Activated CD4-positive, alpha-beta T cell treated with anti-CD3 and anti-CD28 coated beads, Interleukin-2, Interleukin-4, amounts not matched to agents 100 ng/mL and 50 ng/mL, durations not matched to agents 16 hours and 8 hours (primary cell): ENCODE measurements around the gene RPRD1A.
"Not testable (repeated sequence)": the region's sequence is repeated elsewhere in the genome, so short reads cannot be mapped to it uniquely, and the experiment has no call there.

Experiments
- DNase-seq: peaks from one replicate; pipeline ENCODE4 v3.0.0-alpha.2; 2020; ENCODE audit warnings: low spot score

Gene RPRD1A

GRCh38 chr18:36078751-36079529 is 11.6 kb upstream of the RPRD1A start:
- DNase-seq: no peak

- not testable (repeated sequence) for DNase-seq
Observed at GRCh38 chr18:36077764-36078163, 10.4 kb upstream of the RPRD1A start.

DNA sequence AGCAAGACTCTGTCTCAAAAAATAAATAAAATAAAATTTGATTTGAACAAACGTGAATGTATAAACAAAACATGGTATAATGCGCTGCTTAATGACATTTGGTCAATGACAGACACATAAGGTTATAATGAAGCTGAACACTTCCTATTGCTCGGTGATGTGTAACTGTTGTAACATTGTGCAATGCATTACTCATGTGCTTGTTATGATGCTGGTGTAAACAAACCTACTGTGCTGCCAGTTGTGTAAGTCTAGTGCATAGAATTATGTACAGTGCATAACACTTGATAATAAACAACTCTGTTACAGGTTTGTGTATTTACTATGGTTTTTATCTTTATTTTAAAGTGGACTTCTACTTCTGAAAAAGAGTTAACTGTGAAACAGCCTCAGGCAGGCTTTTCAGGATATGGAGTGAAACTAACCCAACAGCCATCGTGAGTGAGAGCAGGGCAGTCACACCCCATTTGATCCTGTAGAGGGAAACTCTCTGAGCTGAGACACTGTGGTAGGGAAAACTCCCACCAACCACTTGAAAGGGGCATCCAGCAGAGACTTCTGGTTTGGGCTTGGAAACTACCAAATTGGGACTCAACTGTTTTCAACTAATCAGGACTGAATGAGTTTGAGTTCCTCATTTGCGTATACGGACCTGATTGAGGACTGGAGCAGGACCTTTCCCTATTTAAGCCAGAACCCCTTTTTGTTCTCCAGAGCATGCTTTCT is 8.7 kb upstream of the RPRD1A start:
- DNase-seq: no peak

GRCh38 chr18:36074435-36074834 is 7.1 kb upstream of the RPRD1A start:
- no peak for DNase-seq

DNA sequence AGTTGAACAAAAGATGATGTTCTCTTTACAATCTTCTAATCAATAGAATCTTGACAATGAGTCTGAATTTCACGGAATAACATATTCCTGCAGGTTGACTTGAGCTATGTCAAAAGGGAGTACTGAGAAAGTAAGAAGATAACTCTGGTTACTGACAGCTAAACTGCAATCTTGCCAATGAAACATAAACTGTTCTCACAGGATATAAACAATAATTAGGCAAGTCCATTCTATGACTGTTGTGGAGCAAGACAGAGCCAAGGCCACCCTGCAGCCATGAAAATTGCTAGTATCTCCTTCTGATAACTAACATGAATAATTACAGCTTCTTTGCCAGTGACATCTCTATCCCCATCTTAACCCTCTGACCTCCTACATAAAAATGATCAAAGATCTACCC is 6.3 kb upstream of the RPRD1A start:
- no peak for DNase-seq

DNA sequence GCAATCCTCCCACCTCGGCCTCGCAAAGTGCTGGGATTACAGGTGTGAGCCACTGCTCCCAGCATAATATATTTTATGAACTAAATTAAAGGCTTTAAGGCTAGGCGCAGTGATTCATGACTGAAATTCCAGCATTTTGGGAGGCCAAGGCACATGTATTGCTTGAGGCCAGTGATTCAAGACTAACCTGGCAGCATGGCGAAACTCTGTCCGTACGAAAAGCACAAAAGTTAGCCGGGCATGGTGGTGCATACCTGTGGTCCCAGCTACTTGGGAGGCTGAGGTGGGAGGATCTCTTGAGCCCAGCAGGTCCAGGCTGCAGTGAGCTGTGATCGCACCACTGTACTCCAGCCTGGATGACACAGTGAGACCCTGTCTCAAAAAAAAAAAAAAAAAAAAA is 5.0 kb upstream of the RPRD1A start:
- not testable (repeated sequence) for DNase-seq

DNA sequence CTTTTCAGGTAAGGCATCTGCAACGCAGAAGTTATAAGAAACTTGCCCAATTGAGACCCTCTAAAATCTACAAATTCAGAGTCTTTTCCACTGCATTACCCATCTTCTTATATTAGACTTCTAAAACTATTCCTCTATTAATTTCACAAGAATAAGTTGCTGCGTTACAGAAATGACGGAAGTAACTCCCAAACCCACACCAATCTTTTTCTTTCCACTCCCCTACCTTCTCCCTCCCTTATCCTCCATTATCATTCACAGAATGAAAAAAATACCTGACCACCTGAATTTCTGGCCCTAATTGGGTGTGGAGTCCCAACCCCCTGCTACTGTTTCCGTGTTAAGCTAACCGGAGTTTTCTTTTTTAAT is 689 bp downstream of the RPRD1A start:
- peak; percentile 1 for DNase-seq

GRCh38 chr18:36066001-36066400 is 1.4 kb downstream of the RPRD1A start:
- no peak for DNase-seq

DNA sequence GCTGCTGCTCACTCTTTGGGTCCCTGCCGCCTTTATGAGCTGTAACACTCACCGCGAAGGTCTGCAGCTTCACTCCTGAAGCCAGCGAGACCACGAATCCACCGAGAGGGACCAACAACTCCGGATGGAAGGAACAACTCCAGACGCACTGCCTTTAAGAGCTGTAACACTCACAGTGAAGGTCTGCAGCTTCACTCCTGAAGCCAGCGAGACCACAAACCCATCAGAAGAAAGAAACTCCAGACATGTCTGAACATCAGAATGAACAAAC is 2.6 kb downstream of the RPRD1A start:
- DNase-seq: not testable (repeated sequence)

- DNase-seq: no peak
Observed at GRCh38 chr18:36064027-36064808, 3.1 kb downstream of the RPRD1A start.

GRCh38 chr18:36058674-36059073 is 8.7 kb downstream of the RPRD1A start:
- no peak for DNase-seq

DNA sequence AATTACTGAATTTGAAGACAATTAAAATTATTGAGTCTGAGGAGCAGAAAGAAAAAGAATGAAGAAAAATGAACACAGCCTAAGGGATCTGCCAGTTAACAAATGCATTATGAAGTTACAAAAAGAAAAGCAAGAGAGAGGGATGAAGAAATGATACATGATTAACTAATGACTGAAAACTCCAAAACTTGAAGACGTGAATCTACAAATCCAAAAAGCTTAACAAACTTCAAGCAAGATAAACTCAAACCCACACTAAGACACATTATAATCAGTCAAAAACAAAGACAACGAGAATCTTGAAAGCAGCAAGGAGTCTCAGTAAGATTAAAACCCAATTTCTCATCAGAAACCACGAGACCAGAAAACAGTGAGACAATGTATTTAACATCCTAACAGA is 15.6 kb downstream of the RPRD1A start:
- DNase-seq: no peak

DNA sequence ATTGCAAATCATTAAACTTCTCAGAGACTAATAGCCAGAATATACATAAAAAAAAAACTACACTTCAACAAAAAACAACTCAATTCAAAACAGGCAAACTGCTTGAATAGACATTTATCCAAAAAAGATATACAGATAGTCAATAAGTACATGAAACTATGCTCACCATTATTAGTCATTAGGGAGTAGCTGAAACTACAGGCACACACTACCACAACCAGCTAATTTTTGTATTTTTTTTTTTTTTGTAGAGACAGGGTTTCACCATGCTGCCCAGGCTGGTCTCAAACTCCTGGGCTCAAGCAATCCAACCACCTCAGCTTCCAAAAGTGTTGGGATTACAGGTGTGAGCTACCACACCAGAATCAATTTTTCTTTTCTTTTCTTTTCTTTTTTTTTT is 16.9 kb downstream of the RPRD1A start:
- no peak for DNase-seq

DNA sequence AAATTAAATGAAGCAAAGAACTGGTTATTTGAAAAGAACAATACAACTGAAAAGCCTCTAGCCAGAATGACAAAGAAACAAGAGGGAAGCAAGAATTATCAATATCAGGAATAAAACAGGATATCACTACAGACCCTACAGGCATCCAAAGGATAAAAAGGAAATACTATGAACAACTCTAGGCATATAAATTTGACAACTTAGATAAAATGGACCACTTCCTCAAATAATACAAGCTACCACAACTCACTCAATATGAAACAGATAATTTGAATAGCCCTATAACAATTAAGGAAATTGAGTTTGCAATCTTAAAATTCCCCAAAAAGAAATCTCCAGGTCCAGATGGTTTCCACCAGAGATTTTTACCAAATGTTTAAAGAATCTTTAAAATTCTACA is 19.8 kb downstream of the RPRD1A start:
- no peak for DNase-seq

DNA sequence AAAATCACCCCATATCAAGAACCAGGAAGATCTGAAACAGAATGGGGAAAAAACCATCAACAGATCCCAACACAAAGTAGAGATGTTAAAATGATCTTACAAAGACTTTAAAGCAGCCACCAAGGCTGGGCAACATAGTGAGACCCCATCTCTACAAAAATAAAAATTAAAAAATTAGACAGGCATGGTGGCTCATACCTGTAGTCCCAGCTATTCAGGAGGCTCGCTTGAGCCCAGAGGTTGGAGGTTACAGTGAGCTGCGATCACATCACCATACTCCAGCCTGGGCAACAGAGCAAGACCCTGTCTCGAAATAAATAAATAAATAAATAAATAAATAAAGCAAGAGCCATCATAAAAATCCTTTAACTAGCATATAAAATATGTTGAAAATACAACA is 20.5 kb downstream of the RPRD1A start:
- no peak for DNase-seq

DNA sequence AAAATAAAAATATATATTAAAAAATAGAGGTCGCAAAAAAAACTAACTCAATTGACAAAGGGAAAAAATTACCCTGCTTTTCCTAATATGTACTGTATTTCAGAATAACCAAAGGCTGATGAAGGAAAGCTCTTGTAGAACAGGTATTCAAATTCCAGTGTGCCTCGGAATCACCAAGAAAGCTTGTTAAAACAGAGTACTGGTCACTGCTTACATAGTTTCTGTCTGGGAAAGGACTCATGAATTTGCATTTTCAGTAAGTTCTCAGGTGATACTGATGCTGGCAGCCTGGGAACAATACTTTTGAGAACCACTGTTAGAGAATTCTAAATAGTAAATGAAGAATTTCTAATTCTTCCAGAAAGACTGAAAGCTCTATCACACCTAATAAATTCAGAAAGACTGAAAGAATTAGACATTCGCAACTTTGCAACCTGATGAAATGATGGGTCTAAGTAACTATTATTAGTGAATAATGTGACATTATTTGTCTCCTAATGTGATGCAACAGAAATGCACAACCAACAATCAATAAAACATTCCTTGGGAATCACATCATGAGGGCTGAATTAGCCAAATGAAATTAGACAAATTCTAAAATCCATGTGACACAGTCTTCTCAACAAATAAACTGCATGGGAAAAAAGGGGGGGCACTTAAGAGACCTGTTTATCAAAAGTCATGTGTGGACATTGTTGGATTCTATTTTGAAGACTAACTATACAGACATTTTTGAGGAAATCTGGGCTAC is 21.9 kb downstream of the RPRD1A start:
- no peak for DNase-seq

GRCh38 chr18:36043153-36043552 is 24.2 kb downstream of the RPRD1A start:
- no peak for DNase-seq

DNA sequence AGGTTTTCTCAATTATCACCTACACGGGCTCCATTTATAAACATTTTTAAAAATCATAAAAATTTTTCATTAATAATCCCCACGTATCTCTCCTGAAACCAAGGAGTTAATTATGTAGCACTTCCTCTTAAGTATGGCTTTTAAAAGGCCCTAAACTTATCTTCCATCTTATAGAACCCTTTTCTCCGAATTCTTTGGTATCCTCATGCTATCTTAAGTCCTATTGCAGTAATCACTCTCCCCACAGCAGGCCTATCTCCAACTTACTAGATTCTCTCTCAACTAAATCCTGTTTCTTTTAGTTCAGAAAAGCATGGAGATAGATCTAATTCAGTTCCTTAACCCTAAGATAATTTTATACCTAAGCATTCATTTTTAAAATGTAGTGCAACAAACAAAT is 26.2 kb downstream of the RPRD1A start:
- no peak for DNase-seq

- no peak for DNase-seq
Observed at GRCh38 chr18:36038102-36038663, 29.2 kb downstream of the RPRD1A start.

DNA sequence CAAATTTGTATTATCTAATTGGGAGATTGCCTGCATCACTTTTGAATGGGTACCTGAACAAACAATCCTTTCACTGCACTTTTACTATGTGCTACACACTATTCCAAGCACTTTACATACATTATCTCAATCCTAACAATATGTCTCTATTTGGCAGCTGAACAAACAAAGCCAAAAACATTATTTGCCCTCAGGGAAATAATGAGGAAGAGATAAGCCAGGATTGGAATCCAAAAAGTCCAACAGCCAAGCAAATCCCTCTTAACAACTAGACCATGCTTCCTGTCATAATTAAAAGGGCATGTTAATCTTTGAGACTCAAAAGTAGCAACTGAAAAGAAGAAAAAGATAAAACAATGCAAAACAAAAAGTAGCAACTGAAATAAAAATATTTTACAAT is 32.1 kb downstream of the RPRD1A start:
- DNase-seq: no peak

- DNase-seq: no peak
Observed at GRCh38 chr18:36034299-36034895, 33.0 kb downstream of the RPRD1A start.

GRCh38 chr18:36031903-36032302 is 35.5 kb downstream of the RPRD1A start:
- no peak for DNase-seq
